Measurements from ENCODE around the gene C18orf32. TPM values are rescaled to one million over a fixed set of nuclear protein-coding genes. Genes with fewer than 3 reads are reported as not detected.

C18orf32 gene
- total RNA-seq, 1 experiment from 2014 or later: 24.4 TPM

DNA sequence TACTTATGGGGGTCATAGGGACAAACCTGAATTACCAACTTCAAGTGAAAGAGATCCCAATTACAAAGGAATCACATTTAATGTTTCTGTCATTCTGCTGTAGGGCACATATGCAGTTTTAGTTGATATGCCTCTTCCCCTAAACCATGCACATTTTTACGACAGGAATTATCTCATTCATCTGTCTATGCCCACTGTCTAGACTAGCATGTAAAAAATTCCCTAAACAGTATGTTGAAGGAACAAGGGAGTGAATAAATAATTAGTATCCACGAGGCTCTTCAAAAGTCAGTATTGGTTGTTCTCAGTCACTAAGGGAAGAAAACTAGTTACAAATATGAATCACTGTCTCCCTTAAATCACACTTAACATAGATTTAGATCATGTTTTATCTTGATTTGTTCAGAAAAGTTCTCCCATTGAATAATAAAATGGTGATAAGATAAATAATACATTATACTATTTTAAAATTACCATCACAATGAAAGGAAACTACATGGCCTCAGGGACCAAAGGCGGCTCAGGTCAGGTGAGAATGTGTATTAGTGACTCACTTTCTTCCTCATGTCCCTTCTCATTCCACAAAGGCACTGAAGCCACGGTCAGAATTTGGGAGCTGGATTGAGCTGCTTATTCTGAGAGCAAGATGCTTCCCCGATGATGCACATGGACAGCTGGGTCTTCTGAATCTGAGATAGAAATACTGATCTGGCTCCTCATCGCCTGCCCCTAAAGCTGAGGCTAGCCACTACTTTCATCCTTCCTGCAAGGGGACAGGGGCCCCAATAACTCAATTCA lies 55.7 kb downstream of the C18orf32 start:
- Mint-ChIP-seq H3K9me3 (no peaks in the 10 kb centered on the region), H3K27ac (peak overlapping the region in 1 of 3 experiments; percentile 73; a peak in 2 of 7 replicates), H3K4me1 (peaks cover 3 to 8% of the 10 kb centered on the region in 2 experiments; a peak in 3 of 4 replicates), H3K27me3 (ENCODE audit: low read depth) (no peaks in the 10 kb centered on the region), H3K4me3 (no peak overlapping the region), H3K36me3 (ENCODE audit: insufficient read depth in 1 of 3, low read depth in 3 of 3) (peaks cover 5 to 12% (median 7%) of the 10 kb centered on the region in 3 experiments; a peak in 4 of 7 replicates)
- Histone ChIP-seq H2BK120ac (ENCODE audit: low read depth, low read length, poor library complexity, severe bottlenecking) (no peak overlapping the region), H3K14ac (ENCODE audit: insufficient read depth, low read length) (no peak overlapping the region), H4K8ac (replicated peaks; ENCODE audit: insufficient read length, low read depth, low read length) (no peak overlapping the region), H2BK5ac (ENCODE audit: insufficient read length, low read length) (no peak overlapping the region), H3K18ac (ENCODE audit: insufficient read length, low read depth, low read length) (no peak overlapping the region), H4K91ac (ENCODE audit: insufficient read length, low read depth, low read length) (no peak overlapping the region), H3K4me2 (ENCODE audit: insufficient read depth, insufficient read length, low read length) (no peak overlapping the region), H3K4me1 (ENCODE audit: insufficient read depth, low read length) (no peaks in the 10 kb centered on the region; the same call in 1 of the 2 replicates), H2BK20ac (ENCODE audit: low read depth, low read length, poor library complexity, severe bottlenecking) (no peak overlapping the region), H2AK5ac (ENCODE audit: insufficient read length, low read length) (no peak overlapping the region), H3K4ac (ENCODE audit: low read depth, low read length) (no peak overlapping the region), H2AFZ (ENCODE audit: low read length) (no peak overlapping the region), H3T11ph (ENCODE audit: low read length) (no peak overlapping the region), H3K27me3 (ENCODE audit: insufficient read depth, low read length) (no peaks in the 10 kb centered on the region), H2BK12ac (ENCODE audit: insufficient read length, low read depth, low read length) (no peak overlapping the region), H4K5ac (ENCODE audit: insufficient read length, low read depth, low read length) (no peak overlapping the region), H3K27ac (ENCODE audit: insufficient read length, low read depth, low read length) (no peak overlapping the region), H3K79me2 (ENCODE audit: insufficient read depth, low read length) (no peaks in the 10 kb centered on the region), H3K79me1 (ENCODE audit: insufficient read depth, low read depth, low read length, poor library complexity, severe bottlenecking) (no peaks in the 10 kb centered on the region), H3K56ac (ENCODE audit: insufficient read length, low read depth, low read length) (no peak overlapping the region), H3K23ac (ENCODE audit: insufficient read length, low read depth, low read length) (no peak overlapping the region), H4K20me1 (ENCODE audit: control insufficient read depth, insufficient read depth, insufficient read length) (no peaks in the 10 kb centered on the region), H3K9me3 (ENCODE audit: control insufficient read depth, low read depth, low read length) (no peaks in the 10 kb centered on the region), H3K9ac (ENCODE audit: extremely low read depth, insufficient read length, low read length) (no peak overlapping the region), H2BK15ac (ENCODE audit: low read depth, low read length) (no peak overlapping the region), H3K23me2 (ENCODE audit: insufficient read length, low read depth, low read length, poor library complexity, severe bottlenecking) (no peaks in the 10 kb centered on the region)
- TF ChIP-seq, protein P1, sequence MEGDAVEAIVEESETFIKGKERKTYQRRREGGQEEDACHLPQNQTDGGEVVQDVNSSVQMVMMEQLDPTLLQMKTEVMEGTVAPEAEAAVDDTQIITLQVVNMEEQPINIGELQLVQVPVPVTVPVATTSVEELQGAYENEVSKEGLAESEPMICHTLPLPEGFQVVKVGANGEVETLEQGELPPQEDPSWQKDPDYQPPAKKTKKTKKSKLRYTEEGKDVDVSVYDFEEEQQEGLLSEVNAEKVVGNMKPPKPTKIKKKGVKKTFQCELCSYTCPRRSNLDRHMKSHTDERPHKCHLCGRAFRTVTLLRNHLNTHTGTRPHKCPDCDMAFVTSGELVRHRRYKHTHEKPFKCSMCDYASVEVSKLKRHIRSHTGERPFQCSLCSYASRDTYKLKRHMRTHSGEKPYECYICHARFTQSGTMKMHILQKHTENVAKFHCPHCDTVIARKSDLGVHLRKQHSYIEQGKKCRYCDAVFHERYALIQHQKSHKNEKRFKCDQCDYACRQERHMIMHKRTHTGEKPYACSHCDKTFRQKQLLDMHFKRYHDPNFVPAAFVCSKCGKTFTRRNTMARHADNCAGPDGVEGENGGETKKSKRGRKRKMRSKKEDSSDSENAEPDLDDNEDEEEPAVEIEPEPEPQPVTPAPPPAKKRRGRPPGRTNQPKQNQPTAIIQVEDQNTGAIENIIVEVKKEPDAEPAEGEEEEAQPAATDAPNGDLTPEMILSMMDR (conservative IDR thresholded peaks at IDR 0.05): no peak
- WGBS (ENCODE audit: extremely low coverage, insufficient read length, low lambda C conversion rate): no CpG with 5 or more reads among the region's 6 CpGs
- peak; percentile 39 for DNase-seq

Other genes with a start within 250 kb of the C18orf32 start
- 53.8 and 57.4 TPM in 2 replicates for gene DYM, start 26.6 kb downstream of the C18orf32 start, total RNA-seq (2021)
- 2,741 and 2,816 TPM in 2 replicates for gene RPL17, start 5.2 kb upstream of the C18orf32 start, total RNA-seq (2021)
- 4.4 and 6.1 TPM in 2 replicates for gene LIPG, start 74.8 kb upstream of the C18orf32 start, total RNA-seq (2021)

All from H9 (cell line).